GM18507 (cell line): Measurements from ENCODE around the gene CSPG4.
A peak's percentile ranks its signal among the peaks of the same experiment; 100 is the strongest.
"Not testable (repeated sequence)": the region's sequence is repeated elsewhere in the genome, so short reads cannot be mapped to it uniquely, and the experiment has no call there.

Source experiments
- DNase-seq: peaks from one replicate; pipeline ENCODE4 v3.0.0; 2011; ENCODE audit warnings: low read depth; ENCODE audit not compliant: insufficient read length; ENCODE audit errors: extremely low spot score
- FAIRE-seq: peaks from 2 replicates; lab custom pipeline; 2011; peaks lifted over from hg19 to GRCh38; lab: Jason Lieb, UNC

The CSPG4 gene

DNA sequence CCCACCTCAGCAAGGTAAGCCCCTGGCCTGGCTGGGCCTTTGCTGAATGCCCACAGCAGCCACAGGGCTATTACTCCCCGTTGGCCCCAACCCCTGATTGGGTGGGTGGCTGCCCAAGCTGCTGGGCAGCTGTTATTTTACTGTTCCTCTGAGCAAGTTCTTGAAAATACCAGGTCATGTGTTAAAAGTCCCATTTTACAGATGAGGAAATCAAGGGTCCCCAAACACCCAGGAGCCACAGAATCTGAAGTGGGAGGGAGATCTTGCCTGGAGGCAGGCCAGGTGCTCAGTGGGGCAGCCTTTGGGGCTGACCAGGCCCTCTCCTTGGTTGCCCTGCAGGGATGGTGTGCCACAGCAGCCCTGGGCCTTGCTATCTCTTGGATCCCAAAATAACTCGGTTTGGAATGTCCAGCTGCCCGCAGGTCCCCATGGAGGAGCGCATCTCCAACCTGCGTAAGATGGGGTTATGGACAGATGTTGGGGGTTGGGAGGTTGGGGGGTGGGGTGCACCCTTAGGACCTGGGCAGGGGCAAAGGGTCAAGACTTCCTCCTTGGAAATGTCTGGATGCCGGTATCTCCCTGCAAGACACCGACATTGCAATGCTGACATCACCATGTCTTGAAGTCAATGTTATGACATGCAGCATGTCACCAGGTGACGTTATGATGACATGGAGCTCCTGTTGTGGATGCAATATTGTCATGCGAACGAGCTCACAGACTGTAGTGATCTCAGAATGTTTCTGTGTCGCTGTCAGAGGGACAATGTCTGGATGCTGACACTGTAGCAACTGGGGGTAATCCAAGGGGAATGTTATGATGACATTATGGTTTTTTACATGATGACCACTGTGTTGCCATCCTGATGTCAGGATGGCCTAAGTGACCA lies 13.3 kb upstream of the CSPG4 start:
- DNase-seq (no peak), FAIRE-seq (no peak)

DNA sequence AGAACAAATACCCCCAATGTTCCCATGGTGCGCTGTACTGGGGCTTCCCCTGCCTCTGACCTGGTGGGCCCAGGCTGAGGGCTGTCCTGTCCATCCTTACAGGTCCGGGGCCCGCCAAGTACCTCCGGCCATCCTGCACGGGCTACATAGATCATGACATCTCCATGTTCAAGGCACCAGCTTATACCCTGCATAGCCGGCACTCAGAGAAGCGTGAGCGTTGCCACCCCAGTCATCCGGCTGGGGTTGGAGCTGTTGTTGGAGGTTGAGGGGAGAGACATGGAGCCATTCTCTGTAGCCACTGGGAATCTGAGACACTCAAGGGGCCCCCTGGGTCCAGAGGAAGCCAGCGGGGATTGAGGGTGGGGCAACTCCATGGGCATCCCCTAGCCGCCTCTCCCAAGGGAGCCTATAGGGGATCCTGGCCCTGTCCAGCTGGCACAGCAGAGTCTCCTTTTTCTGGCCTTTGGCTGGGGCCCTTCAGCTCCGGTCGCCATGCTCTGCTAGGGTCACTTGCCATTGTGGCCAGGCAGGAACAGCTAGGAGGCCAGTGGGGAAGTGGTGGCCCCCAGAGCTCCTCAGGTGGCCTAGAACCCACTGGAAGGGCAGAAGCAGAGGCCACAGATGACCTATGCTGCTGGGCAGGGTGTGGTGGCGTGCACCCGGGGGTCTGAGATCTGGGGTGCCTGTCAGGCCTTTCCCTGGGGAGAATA lies 12.5 kb upstream of the CSPG4 start:
- no peak for DNase-seq
- FAIRE-seq, result no peak

DNA sequence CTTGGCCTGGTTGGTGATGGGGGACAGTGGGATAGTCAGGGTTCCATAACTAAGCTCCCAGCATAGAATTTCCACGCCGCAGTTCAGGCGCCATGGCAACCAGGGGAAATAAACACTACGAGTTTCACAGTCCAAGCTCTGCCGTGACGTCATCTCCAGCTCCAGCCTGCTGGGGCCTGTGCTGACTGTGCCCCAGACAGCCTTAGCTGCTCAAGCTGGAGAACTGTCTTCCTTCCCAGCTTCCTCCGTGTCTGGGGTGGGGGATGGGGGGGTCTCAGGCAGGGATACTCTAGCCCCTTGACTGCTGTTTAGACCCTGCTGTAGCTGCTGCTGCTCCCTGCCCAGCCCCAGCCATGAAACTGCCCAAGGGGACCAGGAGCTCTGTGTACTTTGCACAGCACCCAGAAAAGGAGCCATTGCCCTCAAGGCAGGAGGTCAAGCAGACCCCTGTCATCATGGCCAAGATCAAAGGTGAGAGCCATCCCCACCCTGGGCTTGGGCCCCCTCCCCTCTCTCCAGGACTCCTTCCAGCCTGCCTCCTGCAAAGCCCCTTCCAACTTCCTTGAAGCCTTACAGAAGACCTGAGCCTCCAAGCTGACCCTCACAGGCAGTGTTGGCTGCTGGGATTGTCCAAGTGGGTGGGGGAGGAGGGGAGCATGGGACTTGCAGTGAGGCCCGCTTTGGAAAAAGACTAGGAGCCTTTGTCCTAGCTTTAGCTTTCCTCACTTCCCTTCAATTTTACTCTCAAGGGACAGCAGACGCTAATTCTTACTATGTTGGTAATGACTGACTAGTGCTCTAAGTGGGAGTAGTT lies 11.4 kb upstream of the CSPG4 start:
- DNase-seq (peak; percentile 51), FAIRE-seq (peak; percentile 78)

DNA sequence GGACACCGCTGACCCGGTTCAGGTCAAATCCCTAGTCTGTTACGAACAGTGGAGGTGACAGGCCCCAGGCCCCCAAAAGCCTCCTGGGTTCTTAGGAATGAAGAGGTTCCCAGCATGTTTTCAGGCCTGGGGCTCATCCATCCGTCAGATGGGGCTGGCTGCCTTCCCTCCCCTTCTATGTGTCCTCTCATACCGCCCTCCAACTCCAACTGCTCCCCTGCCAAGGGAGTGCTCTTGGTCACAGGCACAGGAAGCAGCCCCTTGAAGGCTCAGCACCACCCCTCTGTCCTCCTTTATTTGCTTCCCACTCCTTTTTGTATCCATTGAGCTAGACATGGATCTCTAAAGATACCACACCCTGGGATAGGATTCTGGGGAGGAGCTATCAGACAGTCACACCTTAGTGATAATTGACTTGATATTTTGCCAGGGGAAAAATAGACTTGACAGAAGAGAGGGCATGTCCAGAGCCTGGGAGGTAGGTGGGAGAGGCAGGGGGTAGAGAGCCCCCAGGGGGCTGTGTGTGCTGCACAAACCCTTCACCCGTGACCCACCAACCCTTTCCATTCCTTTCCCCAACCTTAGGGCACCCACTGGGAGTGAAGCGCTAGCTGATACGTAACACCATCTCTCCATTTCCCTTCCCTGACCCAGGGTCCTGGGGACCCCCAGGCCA lies 10.7 kb upstream of the CSPG4 start:
- FAIRE-seq, result no peak
- no peak for DNase-seq

DNA sequence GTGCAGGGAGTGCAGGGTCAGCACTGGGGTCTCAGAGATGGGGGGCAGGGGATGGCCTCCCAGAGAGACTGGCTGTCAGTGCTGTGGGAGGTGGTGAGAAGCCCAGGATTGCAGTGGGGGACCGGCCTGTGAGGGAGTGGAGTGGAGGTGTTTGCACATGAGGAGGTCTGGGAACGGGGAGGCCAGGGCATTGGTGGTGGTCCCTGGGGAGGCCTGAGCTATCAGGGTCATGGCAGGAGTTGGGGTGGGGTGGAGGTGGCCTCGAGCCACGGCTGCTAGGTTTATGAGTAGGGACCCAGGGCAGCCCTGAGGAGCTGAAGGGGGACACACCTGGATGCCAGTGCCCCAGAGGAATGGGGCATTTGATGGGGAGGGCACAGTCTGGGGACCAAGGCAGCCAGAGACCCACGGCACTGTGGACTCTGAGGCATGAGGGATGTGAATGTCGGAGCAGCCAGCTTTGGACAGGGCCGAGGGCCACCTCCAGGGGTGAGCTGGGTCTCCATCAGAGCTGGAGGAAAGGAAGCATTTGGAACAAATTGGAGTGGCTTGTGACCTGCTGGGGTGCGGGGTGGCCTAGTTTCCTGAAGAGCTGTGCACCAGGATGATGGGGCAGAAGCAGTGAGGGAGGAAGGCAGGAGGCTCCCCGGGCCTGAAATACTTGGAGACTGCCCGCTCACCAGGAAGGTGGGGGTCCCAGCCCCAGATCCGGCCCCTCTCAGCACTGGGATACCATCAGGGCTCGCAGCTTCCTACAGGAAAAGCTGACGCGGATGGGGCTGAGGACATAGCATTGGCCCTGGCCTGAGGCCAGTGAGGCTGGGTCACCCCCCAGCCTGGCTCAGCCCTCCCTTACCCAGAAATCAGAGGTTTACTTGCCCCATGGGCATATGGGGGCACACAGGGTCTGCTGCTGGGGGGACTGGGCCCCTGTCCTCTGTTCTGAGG lies 9.5 kb upstream of the CSPG4 start:
- DNase-seq (no peak), FAIRE-seq (no peak)

DNA sequence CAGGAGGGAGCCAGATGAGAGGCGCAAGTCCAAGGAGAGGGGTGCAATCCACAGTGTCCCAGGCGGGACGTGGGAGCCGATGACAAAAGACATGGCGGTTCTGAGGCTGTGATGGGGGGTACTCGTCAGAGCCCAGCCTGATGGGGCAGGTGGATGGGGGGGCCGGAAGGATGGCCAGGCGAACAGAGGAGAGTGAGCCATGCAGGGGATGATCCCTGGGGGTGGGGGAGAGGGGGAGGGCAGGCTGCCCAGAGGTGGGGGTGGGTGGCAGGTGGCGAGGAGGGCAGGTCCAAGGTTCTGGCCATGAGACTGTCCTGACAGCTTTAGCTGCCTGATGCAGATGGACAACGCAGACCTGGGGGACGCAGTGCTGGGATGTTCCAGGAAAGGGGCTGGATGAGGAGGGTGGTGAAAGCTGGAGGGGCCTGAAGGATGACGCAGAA lies 8.9 kb upstream of the CSPG4 start:
- DNase-seq (no peak), FAIRE-seq (no peak)

DNA sequence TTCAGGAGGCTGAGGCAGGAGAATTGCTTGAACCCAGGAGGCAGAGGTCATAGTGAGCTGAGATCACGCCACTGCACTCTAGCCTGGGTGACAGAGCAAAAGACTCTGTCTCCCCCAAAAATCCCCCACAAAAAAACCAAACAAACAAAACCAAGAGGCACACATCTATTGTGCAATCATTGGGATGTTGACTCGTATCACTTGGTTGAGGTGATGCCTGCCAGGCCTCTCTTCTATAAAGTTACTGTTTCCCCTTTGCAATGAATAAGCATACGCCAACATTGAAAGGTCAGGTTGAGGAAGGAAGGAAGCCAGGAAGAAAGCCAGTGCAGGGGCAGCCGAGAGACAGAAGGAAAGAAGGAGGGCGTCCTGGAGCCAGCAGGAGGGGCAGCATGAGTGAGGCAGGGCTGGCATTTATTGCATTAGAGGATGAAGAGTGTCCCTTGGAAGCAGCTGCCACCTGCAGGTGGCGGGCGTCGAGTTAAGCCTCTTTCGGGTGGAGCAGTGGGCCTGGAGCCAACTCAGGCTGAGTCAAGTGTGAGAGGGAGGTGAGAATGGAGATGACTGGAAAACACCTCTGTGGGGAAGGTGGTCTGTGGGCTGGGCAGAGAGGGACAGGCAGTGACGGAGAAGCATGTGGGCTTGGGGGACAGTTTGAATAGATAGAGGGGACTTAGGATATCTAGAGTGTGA lies 8.3 kb upstream of the CSPG4 start:
- peak; percentile 66 for FAIRE-seq
- DNase-seq, result no peak

DNA sequence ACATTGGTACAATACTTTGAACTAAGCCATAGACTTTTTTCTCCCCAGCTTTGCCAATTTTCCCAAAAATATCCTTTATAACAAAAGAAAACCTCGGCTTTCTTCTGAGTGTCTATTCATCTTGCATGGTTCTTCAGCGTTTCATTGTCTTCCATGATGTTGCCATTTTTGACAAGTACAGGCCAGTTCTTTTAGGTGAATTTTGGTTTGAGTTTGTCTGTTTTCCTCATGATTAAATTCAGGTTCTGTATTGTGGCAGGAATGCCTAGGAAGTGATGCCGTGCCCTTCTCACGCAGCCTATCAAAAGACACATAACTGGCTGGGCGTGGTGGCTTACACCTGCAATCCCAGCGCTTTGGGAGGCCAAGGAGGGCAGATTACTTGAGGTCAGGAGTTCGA lies 7.6 kb upstream of the CSPG4 start:
- FAIRE-seq, result no peak
- DNase-seq, result no peak

DNA sequence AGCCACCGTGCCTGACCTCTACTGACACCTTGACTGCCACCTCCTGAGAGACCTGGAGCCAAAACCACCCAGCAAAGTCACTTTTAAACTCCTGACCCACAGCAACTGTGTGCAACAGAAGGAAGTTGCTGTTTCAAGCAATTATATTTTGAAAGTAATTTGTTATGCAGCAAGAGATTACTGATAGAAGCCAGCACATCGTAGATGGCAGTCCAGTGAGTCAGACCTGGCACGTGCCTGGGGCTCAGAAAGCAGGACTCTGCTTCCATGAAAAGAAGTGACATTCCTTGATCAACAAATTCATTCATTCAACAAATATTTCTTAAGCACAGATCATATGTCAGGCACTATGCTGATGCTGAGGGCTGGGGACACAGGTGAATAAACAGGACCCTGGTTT lies 5.7 kb upstream of the CSPG4 start:
- FAIRE-seq, result no peak

DNA sequence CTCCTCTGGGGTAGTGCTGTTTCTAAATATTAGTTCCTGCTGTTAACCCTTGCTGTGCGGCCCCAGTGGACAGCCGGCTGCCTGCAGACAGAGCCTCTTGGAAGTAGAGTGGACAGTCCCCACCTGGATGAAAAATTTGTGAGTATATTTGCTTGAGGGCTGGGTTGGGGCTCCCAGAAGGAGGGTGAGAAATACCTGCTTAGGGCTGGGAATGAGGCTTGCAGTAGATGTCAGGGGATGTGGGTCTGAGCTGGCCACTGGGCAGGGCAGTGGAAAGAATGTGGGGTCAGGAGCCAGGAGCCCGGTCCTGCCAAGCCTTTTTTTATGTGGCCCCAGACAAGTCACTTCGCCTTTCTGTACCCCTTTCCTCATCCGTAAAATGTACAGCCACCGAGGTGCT lies 4.4 kb upstream of the CSPG4 start:
- not testable (repeated sequence) for FAIRE-seq

More for the DNA sequence above, 5.7 kb upstream of the CSPG4 start:
- DNase-seq, result no peak

DNA sequence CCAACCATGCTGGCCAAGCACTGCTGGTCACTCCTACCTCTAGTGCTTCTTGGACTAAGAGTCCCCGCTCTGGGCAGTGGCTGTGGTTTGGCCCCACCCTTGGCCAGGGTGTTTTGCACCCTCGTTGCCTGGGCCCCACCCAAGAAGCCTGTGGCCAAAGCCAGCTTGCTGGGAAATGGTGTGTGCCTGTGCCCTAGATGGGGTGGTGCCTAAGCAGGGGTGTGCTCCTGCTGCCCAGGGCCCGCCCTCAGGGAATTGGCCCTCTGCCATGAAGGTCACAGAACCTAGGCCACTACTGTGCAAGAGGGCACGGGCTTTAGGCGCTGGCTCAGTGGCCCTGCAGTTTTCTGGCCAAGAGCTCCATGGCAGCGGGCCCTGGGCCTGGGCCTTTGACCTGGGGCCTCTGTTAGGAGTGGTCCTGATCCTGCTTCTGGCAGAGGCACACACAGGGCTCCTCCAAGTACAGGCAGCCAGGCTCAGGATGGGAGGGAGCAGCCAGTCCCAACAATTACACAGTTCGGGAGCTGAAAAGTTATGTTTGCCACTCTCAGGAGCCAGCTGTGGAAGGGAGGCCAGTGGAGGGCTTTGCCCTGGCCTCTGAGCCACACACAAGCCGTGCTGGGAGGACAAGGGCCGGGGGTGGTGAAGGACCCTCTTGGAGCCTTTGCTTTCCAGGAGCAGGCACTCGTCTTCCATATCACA lies 3.8 kb upstream of the CSPG4 start:
- FAIRE-seq, DNase-seq: not testable (repeated sequence)

More for the DNA sequence above, 4.4 kb upstream of the CSPG4 start:
- not testable (repeated sequence) for DNase-seq

DNA sequence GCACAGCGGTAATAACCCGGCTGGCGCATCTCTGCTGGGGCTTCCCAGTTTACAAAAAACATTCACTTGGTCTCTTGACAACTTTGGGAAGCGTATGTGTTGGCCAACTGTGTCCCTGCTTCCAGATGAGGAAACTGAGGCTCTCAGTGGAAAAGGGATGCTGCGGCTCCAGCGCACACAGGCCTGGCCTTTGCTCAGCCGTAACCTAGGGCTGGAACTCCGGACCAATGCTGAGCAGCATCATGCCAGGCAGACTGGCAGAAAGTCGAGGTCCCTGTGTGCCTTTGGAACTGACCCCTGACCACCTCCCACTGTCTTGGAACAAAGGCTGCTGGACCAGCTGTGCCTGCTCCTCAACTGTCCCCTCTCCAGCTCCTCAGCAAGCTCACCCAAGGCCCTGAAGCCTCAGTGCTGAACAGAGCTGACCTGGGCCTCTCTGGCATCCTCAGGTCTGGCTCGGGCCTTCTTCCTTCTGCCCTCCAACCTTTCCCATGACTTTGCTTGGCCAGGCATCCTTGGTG lies 2.7 kb upstream of the CSPG4 start:
- not testable (repeated sequence) for FAIRE-seq, DNase-seq

DNA sequence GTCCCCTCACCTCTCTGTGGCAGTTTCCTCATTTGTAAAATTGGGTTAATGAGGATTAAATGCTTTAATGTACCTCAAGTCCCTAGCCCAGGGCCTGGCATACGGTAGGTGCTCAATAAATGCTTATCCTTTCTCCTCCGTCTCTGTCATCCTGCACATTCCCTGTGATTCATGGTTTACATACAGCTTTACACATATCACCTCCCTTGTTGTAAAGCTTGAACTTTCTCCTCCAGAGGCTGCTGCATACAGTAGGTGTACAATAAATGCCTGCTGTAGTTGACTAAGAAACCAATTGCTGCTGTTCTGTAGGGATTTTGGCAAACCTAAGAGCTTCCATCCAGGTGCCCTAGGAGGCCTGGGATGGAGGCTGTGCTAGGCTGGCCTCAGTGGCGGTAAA lies 1.5 kb upstream of the CSPG4 start:
- no peak for DNase-seq
- no peak for FAIRE-seq

DNA sequence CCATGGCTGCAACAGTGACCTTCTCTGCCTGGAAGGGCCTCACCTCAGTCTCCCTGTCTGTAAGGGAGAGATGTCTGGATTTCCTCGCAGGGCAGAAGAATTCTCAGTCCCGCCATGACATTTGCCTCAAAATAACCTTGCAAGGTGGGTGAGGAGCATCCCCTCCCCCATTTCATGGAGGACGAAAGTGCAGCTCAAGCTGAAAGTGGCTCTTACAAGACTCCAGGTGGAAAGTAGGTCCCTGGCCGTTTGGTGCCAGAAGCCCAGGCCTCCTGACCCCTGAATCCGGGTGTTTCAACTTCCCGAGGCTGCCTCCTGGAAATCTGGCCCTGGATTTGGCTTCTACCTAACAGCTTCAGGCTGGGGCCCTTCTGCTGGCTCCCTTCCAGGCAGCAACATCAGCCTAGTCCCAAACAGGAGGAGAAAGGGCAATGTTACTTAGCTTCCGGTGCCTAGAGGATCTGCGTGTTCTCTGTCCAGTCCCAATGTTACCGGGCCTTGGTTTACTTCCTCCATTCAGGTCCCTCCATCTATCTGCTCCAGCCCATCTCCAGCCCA lies 769 bp upstream of the CSPG4 start:
- no peak for FAIRE-seq
- DNase-seq, result no peak

DNA sequence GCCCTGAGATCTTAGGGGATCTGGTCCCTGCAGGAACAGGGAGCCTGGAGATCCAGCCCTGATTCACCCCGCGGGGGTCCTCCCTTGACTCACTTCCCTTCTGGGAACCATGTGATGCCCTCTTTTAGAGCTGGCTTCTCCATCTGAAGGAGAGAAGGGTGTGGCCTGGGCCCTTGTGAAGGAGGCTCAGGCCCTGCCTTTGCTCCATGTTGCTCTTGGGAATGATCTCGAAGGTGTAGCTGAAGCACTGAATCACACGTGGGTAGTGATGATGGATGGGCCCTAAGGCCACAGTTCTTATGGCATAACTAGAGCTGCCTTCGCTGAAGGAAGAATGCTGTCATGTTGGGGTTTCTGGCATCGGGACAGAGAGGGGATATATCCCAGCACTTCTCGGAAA lies 1.2 kb downstream of the CSPG4 start:
- not testable (repeated sequence) for DNase-seq, FAIRE-seq

DNA sequence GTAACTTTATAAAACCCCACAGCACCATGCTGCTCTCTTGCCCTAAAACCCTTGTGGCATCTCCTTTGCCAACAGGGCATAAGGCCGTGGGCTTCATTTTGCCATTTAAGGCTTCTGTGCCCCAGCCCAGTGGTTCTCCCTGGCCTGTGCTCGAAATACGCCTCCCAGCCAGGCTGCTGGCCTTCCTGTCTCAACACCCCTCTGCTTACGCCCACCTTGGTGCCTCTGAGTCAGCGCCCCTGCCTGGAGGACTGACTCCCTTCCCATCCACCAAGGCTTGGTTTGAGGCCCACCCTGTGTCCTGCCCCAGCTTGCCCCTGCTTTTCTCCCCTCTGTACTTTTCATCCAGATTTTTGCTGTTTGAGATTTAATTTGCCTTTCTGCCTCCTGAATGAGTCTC lies 1.8 kb downstream of the CSPG4 start:
- FAIRE-seq, DNase-seq: not testable (repeated sequence)

DNA sequence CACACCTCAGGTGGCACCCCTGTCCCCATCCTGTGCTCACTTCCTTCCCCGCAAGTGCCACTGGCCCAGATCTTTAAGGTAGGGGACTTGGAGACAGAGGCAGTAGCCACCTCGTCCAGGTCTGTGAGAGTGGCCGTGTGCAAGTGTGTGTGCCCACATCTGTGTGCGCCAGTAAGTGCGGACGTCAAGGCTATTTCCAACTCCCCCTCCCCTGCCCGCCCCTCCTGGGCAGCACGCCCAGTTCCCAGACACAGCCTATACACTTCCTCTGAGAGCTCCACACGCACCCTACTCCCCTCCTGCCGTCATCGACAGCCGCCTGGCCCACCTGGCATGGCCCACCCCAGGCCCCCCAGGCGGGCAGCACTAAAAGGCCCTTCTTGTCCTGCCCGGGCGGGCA lies 3.2 kb downstream of the CSPG4 start:
- not testable (repeated sequence) for DNase-seq, FAIRE-seq
